Measurements from ENCODE around the gene S100A7A. TPM values are rescaled to one million over a fixed set of nuclear protein-coding genes. Genes with fewer than 3 reads are reported as not detected.

The S100A7A gene
- total and polyA plus RNA-seq, 4 donors: not detected

- H3K27ac ChIP-seq (ENCODE audit: low read depth in 1 of 2, low read length in 2 of 2): no peak overlapping the region
- 71% methylated on average over 12 of the region's 12 CpGs for WGBS
- H3K4me1 ChIP-seq (ENCODE audit: control insufficient read depth in 4 of 4, insufficient read depth in 4 of 4, low read length in 3 of 4): no peaks in the 10 kb centered on the region
- no peak overlapping the region for H3K4me3 ChIP-seq (ENCODE audit: low read depth in 1 of 3, low read length in 3 of 3)
- TF ChIP-seq, protein P1, sequence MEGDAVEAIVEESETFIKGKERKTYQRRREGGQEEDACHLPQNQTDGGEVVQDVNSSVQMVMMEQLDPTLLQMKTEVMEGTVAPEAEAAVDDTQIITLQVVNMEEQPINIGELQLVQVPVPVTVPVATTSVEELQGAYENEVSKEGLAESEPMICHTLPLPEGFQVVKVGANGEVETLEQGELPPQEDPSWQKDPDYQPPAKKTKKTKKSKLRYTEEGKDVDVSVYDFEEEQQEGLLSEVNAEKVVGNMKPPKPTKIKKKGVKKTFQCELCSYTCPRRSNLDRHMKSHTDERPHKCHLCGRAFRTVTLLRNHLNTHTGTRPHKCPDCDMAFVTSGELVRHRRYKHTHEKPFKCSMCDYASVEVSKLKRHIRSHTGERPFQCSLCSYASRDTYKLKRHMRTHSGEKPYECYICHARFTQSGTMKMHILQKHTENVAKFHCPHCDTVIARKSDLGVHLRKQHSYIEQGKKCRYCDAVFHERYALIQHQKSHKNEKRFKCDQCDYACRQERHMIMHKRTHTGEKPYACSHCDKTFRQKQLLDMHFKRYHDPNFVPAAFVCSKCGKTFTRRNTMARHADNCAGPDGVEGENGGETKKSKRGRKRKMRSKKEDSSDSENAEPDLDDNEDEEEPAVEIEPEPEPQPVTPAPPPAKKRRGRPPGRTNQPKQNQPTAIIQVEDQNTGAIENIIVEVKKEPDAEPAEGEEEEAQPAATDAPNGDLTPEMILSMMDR (IDR thresholded peaks at IDR 0.05; ENCODE audit: low read depth, low read length, missing input control): no peak
- TF ChIP-seq REST (IDR thresholded peaks at IDR 0.05): no peak
- TF ChIP-seq TAF1 (conservative IDR thresholded peaks at IDR 0.05): no peak
- TF ChIP-seq, protein P2, sequence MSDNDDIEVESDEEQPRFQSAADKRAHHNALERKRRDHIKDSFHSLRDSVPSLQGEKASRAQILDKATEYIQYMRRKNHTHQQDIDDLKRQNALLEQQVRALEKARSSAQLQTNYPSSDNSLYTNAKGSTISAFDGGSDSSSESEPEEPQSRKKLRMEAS (IDR thresholded peaks at IDR 0.05): no peak
- TF ChIP-seq YY1 (IDR thresholded peaks at IDR 0.05): no peak
- TF ChIP-seq, protein P3, sequence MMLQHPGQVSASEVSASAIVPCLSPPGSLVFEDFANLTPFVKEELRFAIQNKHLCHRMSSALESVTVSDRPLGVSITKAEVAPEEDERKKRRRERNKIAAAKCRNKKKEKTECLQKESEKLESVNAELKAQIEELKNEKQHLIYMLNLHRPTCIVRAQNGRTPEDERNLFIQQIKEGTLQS (IDR thresholded peaks at IDR 0.05): no peak
- no peak for TF ChIP-seq RAD21 (IDR thresholded peaks at IDR 0.05)
- no peak for TF ChIP-seq HNF4G (IDR thresholded peaks at IDR 0.05)
- TF ChIP-seq FOXA1 (IDR thresholded peaks at IDR 0.05): no peak
- TF ChIP-seq HNF4A (conservative IDR thresholded peaks at IDR 0.05): no peak
- TF ChIP-seq GABPA (IDR thresholded peaks at IDR 0.05 in 1 of 2, conservative IDR thresholded peaks at IDR 0.05 in 1 of 2): no peak
- no peak for TF ChIP-seq NR2F2 (IDR thresholded peaks at IDR 0.05)
- TF ChIP-seq SP1 (IDR thresholded peaks at IDR 0.05): no peak
- no peak for TF ChIP-seq RXRA (IDR thresholded peaks at IDR 0.05)
- H3K9ac ChIP-seq (ENCODE audit: low read depth in 1 of 2, low read length in 2 of 2): no peak overlapping the region
- H3K36me3 ChIP-seq (ENCODE audit: control insufficient read depth in 4 of 4, insufficient read depth in 3 of 4, low read depth in 1 of 4, low read length in 3 of 4): no peaks in the 10 kb centered on the region
- peaks cover 0 to 6% (median 0%) of the 10 kb centered on the region in 4 donors for H3K27me3 ChIP-seq (ENCODE audit: control insufficient read depth in 4 of 4, insufficient read depth in 4 of 4, low read length in 3 of 4)
- no peak for DNase-seq (ENCODE audit: low spot score)
- H3K9me3 ChIP-seq (ENCODE audit: control insufficient read depth in 4 of 4, low read length in 3 of 4): no peaks in the 10 kb centered on the region
Measured at GRCh38 chr1:153428073-153428638, 11.8 kb downstream of the S100A7A start.

DNA sequence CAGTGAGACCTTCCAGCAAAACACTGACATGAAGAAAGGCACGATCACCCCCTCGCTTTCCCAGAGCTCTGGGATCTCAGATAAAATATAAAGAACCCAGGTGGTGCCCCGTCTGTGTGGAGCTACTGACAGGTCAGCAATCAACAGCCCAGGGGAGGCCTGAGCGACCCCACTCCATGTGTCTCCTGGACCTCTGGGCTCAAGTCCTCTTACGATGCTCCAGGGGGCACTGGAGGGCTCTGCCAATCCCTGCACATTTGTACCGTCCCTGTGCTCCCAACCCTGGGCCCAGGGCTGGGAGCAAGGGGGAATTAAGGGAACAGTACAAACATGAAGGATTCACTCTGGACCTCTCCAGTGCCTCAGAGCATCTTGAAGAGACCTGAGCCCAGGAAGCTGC is 12.5 kb downstream of the S100A7A start:
- WGBS: 53% methylated on average over 6 of the region's 6 CpGs
- DNase-seq (ENCODE audit: low spot score): no peak
- no peak overlapping the region for H3K4me3 ChIP-seq (ENCODE audit: low read depth in 1 of 3, low read length in 3 of 3)
- peaks cover 0 to 6% (median 0%) of the 10 kb centered on the region in 4 donors for H3K27me3 ChIP-seq (ENCODE audit: control insufficient read depth in 4 of 4, insufficient read depth in 4 of 4, low read length in 3 of 4)
- no peak overlapping the region for H3K9ac ChIP-seq (ENCODE audit: low read depth in 1 of 2, low read length in 2 of 2)
- no peaks in the 10 kb centered on the region for H3K4me1 ChIP-seq (ENCODE audit: control insufficient read depth in 4 of 4, insufficient read depth in 4 of 4, low read length in 3 of 4)
- no peak overlapping the region for H3K27ac ChIP-seq (ENCODE audit: low read depth in 1 of 2, low read length in 2 of 2)
- no peaks in the 10 kb centered on the region for H3K9me3 ChIP-seq (ENCODE audit: control insufficient read depth in 4 of 4, low read length in 3 of 4)
- no peaks in the 10 kb centered on the region for H3K36me3 ChIP-seq (ENCODE audit: control insufficient read depth in 4 of 4, insufficient read depth in 3 of 4, low read depth in 1 of 4, low read length in 3 of 4)
- no peak for TF ChIP-seq ZBTB33 (IDR thresholded peaks at IDR 0.05)
- TF ChIP-seq JUND (IDR thresholded peaks at IDR 0.05): no peak
- TF ChIP-seq, protein P3 (IDR thresholded peaks at IDR 0.05): no peak
- no peak for TF ChIP-seq REST (IDR thresholded peaks at IDR 0.05)
- no peak for TF ChIP-seq YY1 (IDR thresholded peaks at IDR 0.05)
